ENCODE results near the gene UCP3. TPM values are rescaled to one million over a fixed set of nuclear protein-coding genes. Genes with fewer than 3 reads are reported as not detected.

UCP3 gene
- total and polyA plus RNA-seq, 10 of the 15 experiments (the other 5 are each of a cell fraction or from before 2014, with no cell fraction given), result 0.02 to 1.9 (median 0.94) TPM

- no peak for TF ChIP-seq ZBTB4 (CRISPR knock-in tag; IDR thresholded peaks at IDR 0.05)
- TF ChIP-seq FOXM1 (IDR thresholded peaks at IDR 0.05; ENCODE audit: low read depth, low read length), result peak; percentile 88
- no peak for TF ChIP-seq CBX3 (IDR thresholded peaks at IDR 0.05; ENCODE audit: borderline replicate concordance, low read depth)
- TF ChIP-seq MTA3 (IDR thresholded peaks at IDR 0.05; ENCODE audit: borderline replicate concordance, low read length), result 0 out of 2 replicates have a peak, but pooled peaks have one; percentile 36
- TF ChIP-seq PKNOX1 (IDR thresholded peaks at IDR 0.05), result 0 out of 2 replicates have a peak, but pooled peaks have one; percentile 26
- TF ChIP-seq ZBED1 (IDR thresholded peaks at IDR 0.05; ENCODE audit: borderline replicate concordance), result peak; percentile 37; the same call in 1 of the 2 replicates
- TF ChIP-seq TBL1XR1 (IDR thresholded peaks at IDR 0.05; ENCODE audit: low read depth, low read length), result peak; percentile 76; the same call in 1 of the 2 replicates
- no peak for TF ChIP-seq POLR2AphosphoS5 (IDR thresholded peaks at IDR 0.05; ENCODE audit: low read length)
- 0 out of 2 replicates have a peak, but pooled peaks have one; percentile 11 for TF ChIP-seq SPI1 (IDR thresholded peaks at IDR 0.05; ENCODE audit: borderline replicate concordance, insufficient read depth, low read depth, low read length)
- no peak for TF ChIP-seq ZNF384 (IDR thresholded peaks at IDR 0.05; ENCODE audit: borderline replicate concordance, low read depth, low read length)
- peak; percentile 85 for TF ChIP-seq IRF4 (IDR thresholded peaks at IDR 0.05; ENCODE audit: low read depth, low read length)
- peak; percentile 54; the same call in 1 of the 2 replicates for TF ChIP-seq CREM (IDR thresholded peaks at IDR 0.05; ENCODE audit: low read depth)
- TF ChIP-seq ATF2 (IDR thresholded peaks at IDR 0.05; ENCODE audit: low read length), result peak; percentile 50; the same call in 1 of the 2 replicates
- peak; percentile 79 for TF ChIP-seq NFIC (IDR thresholded peaks at IDR 0.05; ENCODE audit: low read depth, low read length)
These were observed 2.6 kb upstream of the UCP3 start (continued) for GRCh38 chr11:74011360-74012073.

Measured in GM12878 (cell line).